ENCODE results near the gene ZC3H4. TPM values are rescaled to one million over a fixed set of nuclear protein-coding genes. Genes with fewer than 3 reads are reported as not detected.

Gene ZC3H4
- total RNA-seq, 1 experiment from 2014 or later: 45.1 TPM

DNA sequence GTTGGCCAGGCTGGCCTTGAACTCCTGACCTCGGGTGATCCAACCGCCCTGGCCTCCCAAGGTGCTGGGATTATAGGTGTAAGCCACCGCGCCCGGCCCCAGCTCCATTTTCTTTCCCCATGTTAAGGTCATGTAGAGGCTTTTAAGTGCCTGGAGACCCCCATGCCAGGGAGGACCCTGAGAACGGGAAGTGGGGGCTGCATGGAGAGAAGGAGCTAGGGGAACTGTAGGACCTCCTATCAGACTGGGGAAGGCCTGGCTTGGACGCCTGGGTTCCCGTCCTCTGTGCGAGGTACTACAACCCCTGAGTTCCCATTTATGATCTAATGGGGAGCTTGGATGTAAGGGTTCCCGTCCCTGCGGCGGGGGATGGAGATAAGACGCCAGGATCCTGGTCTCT is 94.7 kb downstream of the ZC3H4 start:
- ChIA-PET CTCF (no interaction called here), POLR2A (no interaction called here), RAD21 (ENCODE audit: low non-redundant PET in 1 of 2, low total read pairs in 2 of 2, uncharacterized antibody in 2 of 2, unreplicated experiment in 2 of 2) (no interaction called here)
- H3K27ac ChIP-seq (ENCODE audit: low read depth, low read length): no peak overlapping the region
- no peak for TF ChIP-seq TCF7L2 (IDR thresholded peaks at IDR 0.05; ENCODE audit: borderline replicate concordance, extremely low read depth, insufficient read depth, insufficient read length)
- no peak for TF ChIP-seq SP1 (IDR thresholded peaks at IDR 0.05; ENCODE audit: low read depth)
- no peak for TF ChIP-seq YY1 (IDR thresholded peaks at IDR 0.05; ENCODE audit: extremely low read depth, insufficient replicate concordance, low read depth, low read length)
- no peak for TF ChIP-seq EZH2 (IDR thresholded peaks at IDR 0.05)
- TF ChIP-seq, protein P1, sequence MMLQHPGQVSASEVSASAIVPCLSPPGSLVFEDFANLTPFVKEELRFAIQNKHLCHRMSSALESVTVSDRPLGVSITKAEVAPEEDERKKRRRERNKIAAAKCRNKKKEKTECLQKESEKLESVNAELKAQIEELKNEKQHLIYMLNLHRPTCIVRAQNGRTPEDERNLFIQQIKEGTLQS (IDR thresholded peaks at IDR 0.05): no peak
- no peak for TF ChIP-seq POLR2AphosphoS5 (IDR thresholded peaks at IDR 0.05; ENCODE audit: low read depth, low read length)
- TF ChIP-seq, protein P2, sequence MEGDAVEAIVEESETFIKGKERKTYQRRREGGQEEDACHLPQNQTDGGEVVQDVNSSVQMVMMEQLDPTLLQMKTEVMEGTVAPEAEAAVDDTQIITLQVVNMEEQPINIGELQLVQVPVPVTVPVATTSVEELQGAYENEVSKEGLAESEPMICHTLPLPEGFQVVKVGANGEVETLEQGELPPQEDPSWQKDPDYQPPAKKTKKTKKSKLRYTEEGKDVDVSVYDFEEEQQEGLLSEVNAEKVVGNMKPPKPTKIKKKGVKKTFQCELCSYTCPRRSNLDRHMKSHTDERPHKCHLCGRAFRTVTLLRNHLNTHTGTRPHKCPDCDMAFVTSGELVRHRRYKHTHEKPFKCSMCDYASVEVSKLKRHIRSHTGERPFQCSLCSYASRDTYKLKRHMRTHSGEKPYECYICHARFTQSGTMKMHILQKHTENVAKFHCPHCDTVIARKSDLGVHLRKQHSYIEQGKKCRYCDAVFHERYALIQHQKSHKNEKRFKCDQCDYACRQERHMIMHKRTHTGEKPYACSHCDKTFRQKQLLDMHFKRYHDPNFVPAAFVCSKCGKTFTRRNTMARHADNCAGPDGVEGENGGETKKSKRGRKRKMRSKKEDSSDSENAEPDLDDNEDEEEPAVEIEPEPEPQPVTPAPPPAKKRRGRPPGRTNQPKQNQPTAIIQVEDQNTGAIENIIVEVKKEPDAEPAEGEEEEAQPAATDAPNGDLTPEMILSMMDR (IDR thresholded peaks at IDR 0.05 in 2 of 3, conservative IDR thresholded peaks at IDR 0.05 in 1 of 3; ENCODE audit: borderline replicate concordance in 1 of 3, insufficient read depth in 1 of 3, low read depth in 2 of 3, low read length in 2 of 3): no peak
- no peak for TF ChIP-seq RAD21 (IDR thresholded peaks at IDR 0.05; ENCODE audit: low read depth)
- TF ChIP-seq, protein P3, sequence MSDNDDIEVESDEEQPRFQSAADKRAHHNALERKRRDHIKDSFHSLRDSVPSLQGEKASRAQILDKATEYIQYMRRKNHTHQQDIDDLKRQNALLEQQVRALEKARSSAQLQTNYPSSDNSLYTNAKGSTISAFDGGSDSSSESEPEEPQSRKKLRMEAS (IDR thresholded peaks at IDR 0.05): no peak
- no peak for TF ChIP-seq POLR2A (IDR thresholded peaks at IDR 0.05; ENCODE audit: borderline replicate concordance, extremely low read depth, insufficient read depth, insufficient read length)
- TF ChIP-seq SIN3A (IDR thresholded peaks at IDR 0.05; ENCODE audit: low read depth): no peak
- no peak for TF ChIP-seq CEBPB (IDR thresholded peaks at IDR 0.05; ENCODE audit: low read depth)
- TF ChIP-seq ELF1 (IDR thresholded peaks at IDR 0.05; ENCODE audit: borderline replicate concordance, low read depth): no peak
- no peak for TF ChIP-seq ZFX (IDR thresholded peaks at IDR 0.05)
- TF ChIP-seq JUND (IDR thresholded peaks at IDR 0.05): no peak
- TF ChIP-seq, protein P4, sequence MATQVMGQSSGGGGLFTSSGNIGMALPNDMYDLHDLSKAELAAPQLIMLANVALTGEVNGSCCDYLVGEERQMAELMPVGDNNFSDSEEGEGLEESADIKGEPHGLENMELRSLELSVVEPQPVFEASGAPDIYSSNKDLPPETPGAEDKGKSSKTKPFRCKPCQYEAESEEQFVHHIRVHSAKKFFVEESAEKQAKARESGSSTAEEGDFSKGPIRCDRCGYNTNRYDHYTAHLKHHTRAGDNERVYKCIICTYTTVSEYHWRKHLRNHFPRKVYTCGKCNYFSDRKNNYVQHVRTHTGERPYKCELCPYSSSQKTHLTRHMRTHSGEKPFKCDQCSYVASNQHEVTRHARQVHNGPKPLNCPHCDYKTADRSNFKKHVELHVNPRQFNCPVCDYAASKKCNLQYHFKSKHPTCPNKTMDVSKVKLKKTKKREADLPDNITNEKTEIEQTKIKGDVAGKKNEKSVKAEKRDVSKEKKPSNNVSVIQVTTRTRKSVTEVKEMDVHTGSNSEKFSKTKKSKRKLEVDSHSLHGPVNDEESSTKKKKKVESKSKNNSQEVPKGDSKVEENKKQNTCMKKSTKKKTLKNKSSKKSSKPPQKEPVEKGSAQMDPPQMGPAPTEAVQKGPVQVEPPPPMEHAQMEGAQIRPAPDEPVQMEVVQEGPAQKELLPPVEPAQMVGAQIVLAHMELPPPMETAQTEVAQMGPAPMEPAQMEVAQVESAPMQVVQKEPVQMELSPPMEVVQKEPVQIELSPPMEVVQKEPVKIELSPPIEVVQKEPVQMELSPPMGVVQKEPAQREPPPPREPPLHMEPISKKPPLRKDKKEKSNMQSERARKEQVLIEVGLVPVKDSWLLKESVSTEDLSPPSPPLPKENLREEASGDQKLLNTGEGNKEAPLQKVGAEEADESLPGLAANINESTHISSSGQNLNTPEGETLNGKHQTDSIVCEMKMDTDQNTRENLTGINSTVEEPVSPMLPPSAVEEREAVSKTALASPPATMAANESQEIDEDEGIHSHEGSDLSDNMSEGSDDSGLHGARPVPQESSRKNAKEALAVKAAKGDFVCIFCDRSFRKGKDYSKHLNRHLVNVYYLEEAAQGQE (IDR thresholded peaks at IDR 0.05; ENCODE audit: low read depth): no peak
- no peak for TF ChIP-seq FOSL1 (IDR thresholded peaks at IDR 0.05; ENCODE audit: low read depth)
- TF ChIP-seq, protein P5, sequence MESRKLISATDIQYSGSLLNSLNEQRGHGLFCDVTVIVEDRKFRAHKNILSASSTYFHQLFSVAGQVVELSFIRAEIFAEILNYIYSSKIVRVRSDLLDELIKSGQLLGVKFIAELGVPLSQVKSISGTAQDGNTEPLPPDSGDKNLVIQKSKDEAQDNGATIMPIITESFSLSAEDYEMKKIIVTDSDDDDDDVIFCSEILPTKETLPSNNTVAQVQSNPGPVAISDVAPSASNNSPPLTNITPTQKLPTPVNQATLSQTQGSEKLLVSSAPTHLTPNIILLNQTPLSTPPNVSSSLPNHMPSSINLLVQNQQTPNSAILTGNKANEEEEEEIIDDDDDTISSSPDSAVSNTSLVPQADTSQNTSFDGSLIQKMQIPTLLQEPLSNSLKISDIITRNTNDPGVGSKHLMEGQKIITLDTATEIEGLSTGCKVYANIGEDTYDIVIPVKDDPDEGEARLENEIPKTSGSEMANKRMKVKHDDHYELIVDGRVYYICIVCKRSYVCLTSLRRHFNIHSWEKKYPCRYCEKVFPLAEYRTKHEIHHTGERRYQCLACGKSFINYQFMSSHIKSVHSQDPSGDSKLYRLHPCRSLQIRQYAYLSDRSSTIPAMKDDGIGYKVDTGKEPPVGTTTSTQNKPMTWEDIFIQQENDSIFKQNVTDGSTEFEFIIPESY (IDR thresholded peaks at IDR 0.05; ENCODE audit: extremely low read depth, insufficient replicate concordance, low read length): no peak
- no peak for TF ChIP-seq EZH2phosphoT487 (IDR thresholded peaks at IDR 0.05; ENCODE audit: borderline replicate concordance)
- TF ChIP-seq ZNF274 (IDR thresholded peaks at IDR 0.05; ENCODE audit: low read depth, low read length): no peak
- no peak overlapping the region for H3K9ac ChIP-seq (ENCODE audit: low read length)
- H3K4me1 ChIP-seq (ENCODE audit: control insufficient read depth in 1 of 2, insufficient read depth in 2 of 2, low read length in 2 of 2): peaks cover 3 to 15% of the 10 kb centered on the region in 2 experiments; a peak in 3 of 4 replicates
- no peak overlapping the region for H3K4me2 ChIP-seq (ENCODE audit: low read length)
- no peaks in the 10 kb centered on the region for H3K9me2 ChIP-seq (ENCODE audit: insufficient read depth)
- no peaks in the 10 kb centered on the region for H3K9me3 ChIP-seq (ENCODE audit: control insufficient read depth in 1 of 2, insufficient read depth in 1 of 2, low read depth in 1 of 2, low read length in 2 of 2)
- no peak overlapping the region for H2AFZ ChIP-seq (ENCODE audit: low read depth, low read length, poor library complexity, severe bottlenecking)
- intact Hi-C loops (cut with micrococcal nuclease): no loop called here
- no peaks in the 10 kb centered on the region for H3K27me3 ChIP-seq (ENCODE audit: insufficient read depth, low read length)
- no peak overlapping the region for H3K4me3 ChIP-seq (replicated peaks in 1 of 2; ENCODE audit: low read depth in 1 of 2, low read length in 2 of 2)
- H4K20me1 ChIP-seq (ENCODE audit: insufficient read depth): no peaks in the 10 kb centered on the region
- no TSS peak for BruUV-seq (replicated peaks)
- DNase-seq (ENCODE audit: low read depth, low spot score) (no peak), ATAC-seq (no peak)
- H3K79me2 ChIP-seq (ENCODE audit: insufficient read depth, low read length): no peaks in the 10 kb centered on the region
- H3K36me3 ChIP-seq (ENCODE audit: control insufficient read depth in 1 of 2, insufficient read depth in 2 of 2, low read length in 2 of 2): no peaks in the 10 kb centered on the region
